ENCODE data around the gene NFKBIE.

The NFKBIE gene

DNA sequence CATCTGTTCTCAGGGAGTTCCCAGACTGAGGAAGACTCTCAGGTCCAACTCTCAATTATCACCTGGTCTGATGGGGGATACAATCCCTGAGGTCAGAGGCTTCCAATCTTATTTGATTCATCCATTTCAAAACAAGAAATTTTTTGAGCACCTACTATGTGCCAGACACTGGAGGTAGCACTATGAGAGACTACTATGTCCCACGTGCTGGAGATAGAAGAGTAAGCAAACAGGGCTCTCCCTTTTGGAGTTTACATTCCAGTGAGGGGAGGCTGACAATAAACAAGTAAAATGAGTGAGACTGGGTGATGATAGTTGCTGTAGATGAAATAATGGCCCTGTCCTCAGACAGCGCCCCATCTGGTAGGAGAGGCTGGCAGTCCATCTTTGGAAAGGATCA lies 21.4 kb upstream of the NFKBIE start:
- TF ChIP-seq ZFP30 (CRISPR knock-in tag; IDR thresholded peaks at IDR 0.05) (no peak), OSR1 (CRISPR knock-in tag; IDR thresholded peaks at IDR 0.05) (no peak), PPARA (CRISPR knock-in tag; IDR thresholded peaks at IDR 0.05; ENCODE audit: borderline replicate concordance) (no peak), RARB (CRISPR knock-in tag; IDR thresholded peaks at IDR 0.05) (no peak), GLIS3 (CRISPR knock-in tag; IDR thresholded peaks at IDR 0.05) (no peak), CSDC2 (CRISPR knock-in tag; IDR thresholded peaks at IDR 0.05) (no peak), ZFP3 (CRISPR knock-in tag; IDR thresholded peaks at IDR 0.05) (no peak), ZNF565 (CRISPR knock-in tag; conservative IDR thresholded peaks at IDR 0.05; ENCODE audit: low read depth) (no peak), BACH2 (CRISPR knock-in tag; IDR thresholded peaks at IDR 0.05; ENCODE audit: borderline replicate concordance) (no peak), TCF4 (CRISPR knock-in tag; IDR thresholded peaks at IDR 0.05; ENCODE audit: borderline replicate concordance) (no peak), ZC3H10 (CRISPR knock-in tag; IDR thresholded peaks at IDR 0.05) (no peak), TOX (CRISPR knock-in tag; IDR thresholded peaks at IDR 0.05; ENCODE audit: borderline replicate concordance) (no peak), ZNF70 (CRISPR knock-in tag; IDR thresholded peaks at IDR 0.05) (no peak), ESRRG (CRISPR knock-in tag; IDR thresholded peaks at IDR 0.05) (no peak), ISL1 (CRISPR knock-in tag; IDR thresholded peaks at IDR 0.05) (no peak)
- TF ChIP-seq, protein P1, sequence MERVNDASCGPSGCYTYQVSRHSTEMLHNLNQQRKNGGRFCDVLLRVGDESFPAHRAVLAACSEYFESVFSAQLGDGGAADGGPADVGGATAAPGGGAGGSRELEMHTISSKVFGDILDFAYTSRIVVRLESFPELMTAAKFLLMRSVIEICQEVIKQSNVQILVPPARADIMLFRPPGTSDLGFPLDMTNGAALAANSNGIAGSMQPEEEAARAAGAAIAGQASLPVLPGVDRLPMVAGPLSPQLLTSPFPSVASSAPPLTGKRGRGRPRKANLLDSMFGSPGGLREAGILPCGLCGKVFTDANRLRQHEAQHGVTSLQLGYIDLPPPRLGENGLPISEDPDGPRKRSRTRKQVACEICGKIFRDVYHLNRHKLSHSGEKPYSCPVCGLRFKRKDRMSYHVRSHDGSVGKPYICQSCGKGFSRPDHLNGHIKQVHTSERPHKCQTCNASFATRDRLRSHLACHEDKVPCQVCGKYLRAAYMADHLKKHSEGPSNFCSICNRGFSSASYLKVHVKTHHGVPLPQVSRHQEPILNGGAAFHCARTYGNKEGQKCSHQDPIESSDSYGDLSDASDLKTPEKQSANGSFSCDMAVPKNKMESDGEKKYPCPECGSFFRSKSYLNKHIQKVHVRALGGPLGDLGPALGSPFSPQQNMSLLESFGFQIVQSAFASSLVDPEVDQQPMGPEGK (CRISPR knock-in tag; IDR thresholded peaks at IDR 0.05; ENCODE audit: borderline replicate concordance) = no peak
- TF ChIP-seq, protein P2, sequence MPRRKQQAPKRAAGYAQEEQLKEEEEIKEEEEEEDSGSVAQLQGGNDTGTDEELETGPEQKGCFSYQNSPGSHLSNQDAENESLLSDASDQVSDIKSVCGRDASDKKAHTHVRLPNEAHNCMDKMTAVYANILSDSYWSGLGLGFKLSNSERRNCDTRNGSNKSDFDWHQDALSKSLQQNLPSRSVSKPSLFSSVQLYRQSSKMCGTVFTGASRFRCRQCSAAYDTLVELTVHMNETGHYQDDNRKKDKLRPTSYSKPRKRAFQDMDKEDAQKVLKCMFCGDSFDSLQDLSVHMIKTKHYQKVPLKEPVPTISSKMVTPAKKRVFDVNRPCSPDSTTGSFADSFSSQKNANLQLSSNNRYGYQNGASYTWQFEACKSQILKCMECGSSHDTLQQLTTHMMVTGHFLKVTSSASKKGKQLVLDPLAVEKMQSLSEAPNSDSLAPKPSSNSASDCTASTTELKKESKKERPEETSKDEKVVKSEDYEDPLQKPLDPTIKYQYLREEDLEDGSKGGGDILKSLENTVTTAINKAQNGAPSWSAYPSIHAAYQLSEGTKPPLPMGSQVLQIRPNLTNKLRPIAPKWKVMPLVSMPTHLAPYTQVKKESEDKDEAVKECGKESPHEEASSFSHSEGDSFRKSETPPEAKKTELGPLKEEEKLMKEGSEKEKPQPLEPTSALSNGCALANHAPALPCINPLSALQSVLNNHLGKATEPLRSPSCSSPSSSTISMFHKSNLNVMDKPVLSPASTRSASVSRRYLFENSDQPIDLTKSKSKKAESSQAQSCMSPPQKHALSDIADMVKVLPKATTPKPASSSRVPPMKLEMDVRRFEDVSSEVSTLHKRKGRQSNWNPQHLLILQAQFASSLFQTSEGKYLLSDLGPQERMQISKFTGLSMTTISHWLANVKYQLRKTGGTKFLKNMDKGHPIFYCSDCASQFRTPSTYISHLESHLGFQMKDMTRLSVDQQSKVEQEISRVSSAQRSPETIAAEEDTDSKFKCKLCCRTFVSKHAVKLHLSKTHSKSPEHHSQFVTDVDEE (CRISPR knock-in tag; IDR thresholded peaks at IDR 0.05) = no peak
- TF ChIP-seq, protein P3, sequence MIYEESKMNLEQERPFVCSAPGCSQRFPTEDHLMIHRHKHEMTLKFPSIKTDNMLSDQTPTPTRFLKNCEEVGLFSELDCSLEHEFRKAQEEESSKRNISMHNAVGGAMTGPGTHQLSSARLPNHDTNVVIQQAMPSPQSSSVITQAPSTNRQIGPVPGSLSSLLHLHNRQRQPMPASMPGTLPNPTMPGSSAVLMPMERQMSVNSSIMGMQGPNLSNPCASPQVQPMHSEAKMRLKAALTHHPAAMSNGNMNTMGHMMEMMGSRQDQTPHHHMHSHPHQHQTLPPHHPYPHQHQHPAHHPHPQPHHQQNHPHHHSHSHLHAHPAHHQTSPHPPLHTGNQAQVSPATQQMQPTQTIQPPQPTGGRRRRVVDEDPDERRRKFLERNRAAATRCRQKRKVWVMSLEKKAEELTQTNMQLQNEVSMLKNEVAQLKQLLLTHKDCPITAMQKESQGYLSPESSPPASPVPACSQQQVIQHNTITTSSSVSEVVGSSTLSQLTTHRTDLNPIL (CRISPR knock-in tag; IDR thresholded peaks at IDR 0.05; ENCODE audit: low read depth) = no peak
- TF ChIP-seq, protein P4, sequence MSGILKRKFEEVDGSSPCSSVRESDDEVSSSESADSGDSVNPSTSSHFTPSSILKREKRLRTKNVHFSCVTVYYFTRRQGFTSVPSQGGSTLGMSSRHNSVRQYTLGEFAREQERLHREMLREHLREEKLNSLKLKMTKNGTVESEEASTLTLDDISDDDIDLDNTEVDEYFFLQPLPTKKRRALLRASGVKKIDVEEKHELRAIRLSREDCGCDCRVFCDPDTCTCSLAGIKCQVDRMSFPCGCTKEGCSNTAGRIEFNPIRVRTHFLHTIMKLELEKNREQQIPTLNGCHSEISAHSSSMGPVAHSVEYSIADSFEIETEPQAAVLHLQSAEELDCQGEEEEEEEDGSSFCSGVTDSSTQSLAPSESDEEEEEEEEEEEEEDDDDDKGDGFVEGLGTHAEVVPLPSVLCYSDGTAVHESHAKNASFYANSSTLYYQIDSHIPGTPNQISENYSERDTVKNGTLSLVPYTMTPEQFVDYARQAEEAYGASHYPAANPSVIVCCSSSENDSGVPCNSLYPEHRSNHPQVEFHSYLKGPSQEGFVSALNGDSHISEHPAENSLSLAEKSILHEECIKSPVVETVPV (CRISPR knock-in tag; IDR thresholded peaks at IDR 0.05) = no peak
- TF ChIP-seq, protein P5, sequence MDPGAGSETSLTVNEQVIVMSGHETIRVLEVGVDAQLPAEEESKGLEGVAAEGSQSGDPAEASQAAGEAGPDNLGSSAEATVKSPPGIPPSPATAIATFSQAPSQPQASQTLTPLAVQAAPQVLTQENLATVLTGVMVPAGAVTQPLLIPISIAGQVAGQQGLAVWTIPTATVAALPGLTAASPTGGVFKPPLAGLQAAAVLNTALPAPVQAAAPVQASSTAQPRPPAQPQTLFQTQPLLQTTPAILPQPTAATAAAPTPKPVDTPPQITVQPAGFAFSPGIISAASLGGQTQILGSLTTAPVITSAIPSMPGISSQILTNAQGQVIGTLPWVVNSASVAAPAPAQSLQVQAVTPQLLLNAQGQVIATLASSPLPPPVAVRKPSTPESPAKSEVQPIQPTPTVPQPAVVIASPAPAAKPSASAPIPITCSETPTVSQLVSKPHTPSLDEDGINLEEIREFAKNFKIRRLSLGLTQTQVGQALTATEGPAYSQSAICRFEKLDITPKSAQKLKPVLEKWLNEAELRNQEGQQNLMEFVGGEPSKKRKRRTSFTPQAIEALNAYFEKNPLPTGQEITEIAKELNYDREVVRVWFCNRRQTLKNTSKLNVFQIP (CRISPR knock-in tag; IDR thresholded peaks at IDR 0.05; ENCODE audit: borderline replicate concordance, low read depth) = no peak
- no peak for ATAC-seq

GRCh38 chr6:44286285-44286565 lies 20.9 kb upstream of the NFKBIE start:
- TF ChIP-seq ISL1 (CRISPR knock-in tag; IDR thresholded peaks at IDR 0.05) (no peak), OSR1 (CRISPR knock-in tag; IDR thresholded peaks at IDR 0.05) (no peak), ZFP3 (CRISPR knock-in tag; IDR thresholded peaks at IDR 0.05) (no peak), ARNTL (CRISPR knock-in tag; IDR thresholded peaks at IDR 0.05; ENCODE audit: borderline replicate concordance, low read depth) (no peak), TOX (CRISPR knock-in tag; IDR thresholded peaks at IDR 0.05; ENCODE audit: borderline replicate concordance) (no peak), ZFP30 (CRISPR knock-in tag; IDR thresholded peaks at IDR 0.05) (no peak), ZNF70 (CRISPR knock-in tag; IDR thresholded peaks at IDR 0.05) (no peak), RARB (CRISPR knock-in tag; IDR thresholded peaks at IDR 0.05) (no peak), ESRRG (CRISPR knock-in tag; IDR thresholded peaks at IDR 0.05) (no peak), TCF4 (CRISPR knock-in tag; IDR thresholded peaks at IDR 0.05; ENCODE audit: borderline replicate concordance) (no peak), BACH2 (CRISPR knock-in tag; IDR thresholded peaks at IDR 0.05; ENCODE audit: borderline replicate concordance) (no peak), ZNF8 (CRISPR knock-in tag; IDR thresholded peaks at IDR 0.05) (no peak), CSDC2 (CRISPR knock-in tag; IDR thresholded peaks at IDR 0.05) (no peak), PPARA (CRISPR knock-in tag; IDR thresholded peaks at IDR 0.05; ENCODE audit: borderline replicate concordance) (no peak)
- TF ChIP-seq, protein P3 (CRISPR knock-in tag; IDR thresholded peaks at IDR 0.05; ENCODE audit: low read depth) = no peak
- TF ChIP-seq, protein P1 (CRISPR knock-in tag; IDR thresholded peaks at IDR 0.05; ENCODE audit: borderline replicate concordance) = no peak
- TF ChIP-seq, protein P4 (CRISPR knock-in tag; IDR thresholded peaks at IDR 0.05) = no peak
- ATAC-seq = no peak

All from SK-N-SH treated with all-trans-retinoic acid at 6 μM for 48 hours (cell line).